Glomerular endothelial cell (primary cell): Measurements from ENCODE around the gene PCDHA5. TPM values are rescaled to one million over a fixed set of nuclear protein-coding genes. Genes with fewer than 3 reads are reported as not detected.

ENCODE experiments used
- DNase-seq: peaks from one replicate; pipeline ENCODE4 v3.0.0-alpha.2; 2011; ENCODE audit warnings: low read depth, low spot score; ENCODE audit errors: extremely low read depth
- total RNA-seq: library from RNA; depleted of rRNA; stranded (reverse); fragments of >200 nt; gene quantifications from 2 replicates; pipeline ENCODE4 v1.2.3, GENCODE V29; 2015

PCDHA5 gene
- total RNA-seq, 1 donor from 2014 or later, result 0.18 TPM

GRCh38 chr5:140857987-140858240, 36.5 kb downstream of the PCDHA5 start:
- DNase-seq, result no peak

GRCh38 chr5:140862441-140863295, 41.3 kb downstream of the PCDHA5 start:
- DNase-seq, result no peak

DNA sequence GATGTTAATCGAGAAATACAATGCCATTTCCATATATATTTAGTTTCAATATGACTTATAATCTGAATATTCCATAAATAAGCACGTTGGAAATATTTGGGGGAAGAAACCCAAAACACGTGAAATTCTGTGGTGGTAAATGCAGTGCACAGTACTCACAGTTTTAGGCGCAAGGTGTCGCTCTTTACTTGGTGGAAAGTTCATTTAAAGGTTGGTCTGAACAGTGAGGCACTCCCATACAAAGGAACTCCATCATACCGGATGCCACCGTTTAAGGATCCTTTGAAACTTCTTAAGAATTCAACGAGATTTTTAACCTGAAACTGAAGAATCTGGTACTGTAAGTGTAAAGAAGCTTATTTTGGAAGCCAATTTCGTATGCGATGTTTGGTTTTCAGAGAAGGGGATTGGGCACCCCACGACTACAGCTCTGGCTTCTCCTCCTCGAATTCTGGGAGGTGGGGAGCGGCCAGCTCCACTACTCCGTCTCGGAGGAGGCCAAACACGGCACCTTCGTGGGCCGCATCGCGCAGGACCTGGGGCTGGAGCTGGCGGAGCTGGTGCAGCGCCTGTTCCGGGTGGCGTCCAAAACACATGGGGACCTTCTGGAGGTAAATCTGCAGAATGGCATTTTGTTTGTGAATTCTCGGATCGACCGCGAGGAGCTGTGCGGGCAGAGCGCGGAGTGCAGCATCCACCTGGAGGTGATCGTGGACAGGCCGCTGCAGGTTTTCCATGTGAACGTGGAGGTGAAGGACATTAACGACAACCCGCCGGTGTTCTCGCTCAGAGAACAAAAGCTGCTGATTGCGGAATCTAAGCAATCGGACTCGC, 47.5 kb downstream of the PCDHA5 start, which contains the start of gene PCDHA11:
TSS of gene PCDHA11 (plus strand) at position 237 of the 834 bp plus-strand sequence. CDS start at position 384, 147 bp downstream.
- peak; percentile 4 for DNase-seq

GRCh38 chr5:140869555-140869886, 48.1 kb downstream of the PCDHA5 start:
- DNase-seq, result no peak

- DNase-seq, result no peak
These were observed 49.1 kb downstream of the PCDHA5 start for GRCh38 chr5:140870221-140871201.

Other genes with a start within 250 kb of the PCDHA5 start
- 0.23 TPM in 1 of 2 replicates, not detected in the other for gene CD14, start 188.4 kb upstream of the PCDHA5 start, total RNA-seq
- gene TMCO6, start 182.2 kb upstream of the PCDHA5 start, total RNA-seq, result 31.9 and 49.7 TPM in 2 replicates
- gene NDUFA2, start 174.0 kb upstream of the PCDHA5 start, total RNA-seq, result 44.9 and 58.9 TPM in 2 replicates
- gene IK, start 173.8 kb upstream of the PCDHA5 start, total RNA-seq, result 76.4 and 90.9 TPM in 2 replicates
- gene WDR55, start 156.7 kb upstream of the PCDHA5 start, total RNA-seq, result 20.5 and 21.3 TPM in 2 replicates
- 0.29 and 1.1 TPM in 2 replicates for gene DND1, start 148.0 kb upstream of the PCDHA5 start, total RNA-seq
- gene HARS1, start 130.2 kb upstream of the PCDHA5 start, total RNA-seq, result 76.7 and 101 TPM in 2 replicates
- 28.4 and 32.1 TPM in 2 replicates for gene HARS2, start 130.2 kb upstream of the PCDHA5 start, total RNA-seq
- 21.1 and 24.3 TPM in 2 replicates for gene ZMAT2, start 121.2 kb upstream of the PCDHA5 start, total RNA-seq
- gene PCDHA1, start 35.5 kb upstream of the PCDHA5 start, total RNA-seq, result 0.06 TPM in 1 of 2 replicates, not detected in the other
- 0.15 TPM in 1 of 2 replicates, not detected in the other for gene PCDHA2, start 26.8 kb upstream of the PCDHA5 start, total RNA-seq
- gene PCDHA3, start 20.6 kb upstream of the PCDHA5 start, total RNA-seq, result 0.05 and 0.35 TPM in 2 replicates
- 0.29 TPM in 1 of 2 replicates, not detected in the other for gene PCDHA4, start 14.5 kb upstream of the PCDHA5 start, total RNA-seq
- gene PCDHA6, start 6.3 kb downstream of the PCDHA5 start, total RNA-seq, result 0.23 and 0.58 TPM in 2 replicates
- 0.05 and 0.64 TPM in 2 replicates for gene PCDHA7, start 12.7 kb downstream of the PCDHA5 start, total RNA-seq
- gene PCDHA8, start 19.6 kb downstream of the PCDHA5 start, total RNA-seq, result 0.18 TPM in 1 of 2 replicates, not detected in the other
- 0.06 and 0.19 TPM in 2 replicates for gene PCDHA9, start 26.8 kb downstream of the PCDHA5 start, total RNA-seq
- gene PCDHA10, start 34.3 kb downstream of the PCDHA5 start, total RNA-seq, result under 0.01 and 0.47 TPM in 2 replicates
- gene PCDHA11, start 47.3 kb downstream of the PCDHA5 start, total RNA-seq, result 0.23 TPM in 1 of 2 replicates, not detected in the other
- gene PCDHA12, start 53.7 kb downstream of the PCDHA5 start, total RNA-seq, result not detected in 2 replicates
- 0.10 and 0.12 TPM in 2 replicates for gene PCDHA13, start 60.5 kb downstream of the PCDHA5 start, total RNA-seq
- gene PCDHAC1, start 104.7 kb downstream of the PCDHA5 start, total RNA-seq, result 0.06 TPM in 1 of 2 replicates, not detected in the other
- not detected in 2 replicates for gene PCDHAC2, start 144.9 kb downstream of the PCDHA5 start, total RNA-seq
- not detected in 2 replicates for gene PCDHB1, start 229.8 kb downstream of the PCDHA5 start, total RNA-seq